ENCODE measurements around the gene CSNK1E. TPM values are rescaled to one million over a fixed set of nuclear protein-coding genes. Genes with fewer than 3 reads are reported as not detected.
A peak's percentile ranks its signal among the peaks of the same experiment; 100 is the strongest.

Gene CSNK1E
- total and polyA plus RNA-seq, 9 of the 15 experiments (the other 6 are each of a cell fraction or from before 2014, with no cell fraction given): 2.7 to 70.0 (median 41.3) TPM

DNA sequence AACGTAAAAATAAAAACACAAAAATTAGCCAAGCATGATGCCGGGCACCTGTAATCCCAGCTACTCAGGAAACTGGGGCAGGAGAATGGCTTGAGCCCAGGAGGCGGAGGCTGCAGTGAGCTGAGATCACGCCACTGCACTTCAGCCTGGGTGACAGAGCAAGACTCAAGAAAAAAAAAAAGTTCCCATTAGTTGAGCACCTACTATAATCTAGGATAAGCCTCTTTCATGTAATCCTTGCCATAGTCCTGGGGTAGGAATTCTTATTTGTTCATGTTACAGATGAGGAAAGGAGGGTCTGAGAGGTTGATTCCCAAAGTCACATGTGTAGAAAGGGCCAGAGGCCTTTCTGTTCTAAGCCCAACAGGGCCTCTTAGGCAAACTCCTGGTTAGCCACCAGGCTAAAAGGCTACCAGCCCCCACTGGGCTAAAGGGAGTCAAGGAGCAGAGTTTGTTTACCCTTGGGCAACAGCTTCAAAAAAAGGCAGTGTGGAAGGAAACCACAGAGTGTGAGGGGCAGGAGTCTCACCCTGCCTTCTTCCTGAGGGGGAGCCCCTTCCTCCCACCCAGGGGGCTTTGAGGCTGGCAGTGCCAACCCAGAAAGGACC lies 21.6 kb upstream of the CSNK1E start (continued):
- TF ChIP-seq, protein P1, sequence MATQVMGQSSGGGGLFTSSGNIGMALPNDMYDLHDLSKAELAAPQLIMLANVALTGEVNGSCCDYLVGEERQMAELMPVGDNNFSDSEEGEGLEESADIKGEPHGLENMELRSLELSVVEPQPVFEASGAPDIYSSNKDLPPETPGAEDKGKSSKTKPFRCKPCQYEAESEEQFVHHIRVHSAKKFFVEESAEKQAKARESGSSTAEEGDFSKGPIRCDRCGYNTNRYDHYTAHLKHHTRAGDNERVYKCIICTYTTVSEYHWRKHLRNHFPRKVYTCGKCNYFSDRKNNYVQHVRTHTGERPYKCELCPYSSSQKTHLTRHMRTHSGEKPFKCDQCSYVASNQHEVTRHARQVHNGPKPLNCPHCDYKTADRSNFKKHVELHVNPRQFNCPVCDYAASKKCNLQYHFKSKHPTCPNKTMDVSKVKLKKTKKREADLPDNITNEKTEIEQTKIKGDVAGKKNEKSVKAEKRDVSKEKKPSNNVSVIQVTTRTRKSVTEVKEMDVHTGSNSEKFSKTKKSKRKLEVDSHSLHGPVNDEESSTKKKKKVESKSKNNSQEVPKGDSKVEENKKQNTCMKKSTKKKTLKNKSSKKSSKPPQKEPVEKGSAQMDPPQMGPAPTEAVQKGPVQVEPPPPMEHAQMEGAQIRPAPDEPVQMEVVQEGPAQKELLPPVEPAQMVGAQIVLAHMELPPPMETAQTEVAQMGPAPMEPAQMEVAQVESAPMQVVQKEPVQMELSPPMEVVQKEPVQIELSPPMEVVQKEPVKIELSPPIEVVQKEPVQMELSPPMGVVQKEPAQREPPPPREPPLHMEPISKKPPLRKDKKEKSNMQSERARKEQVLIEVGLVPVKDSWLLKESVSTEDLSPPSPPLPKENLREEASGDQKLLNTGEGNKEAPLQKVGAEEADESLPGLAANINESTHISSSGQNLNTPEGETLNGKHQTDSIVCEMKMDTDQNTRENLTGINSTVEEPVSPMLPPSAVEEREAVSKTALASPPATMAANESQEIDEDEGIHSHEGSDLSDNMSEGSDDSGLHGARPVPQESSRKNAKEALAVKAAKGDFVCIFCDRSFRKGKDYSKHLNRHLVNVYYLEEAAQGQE (IDR thresholded peaks at IDR 0.05; ENCODE audit: borderline replicate concordance): no peak
- TF ChIP-seq, protein P1 (CRISPR knock-in tag; IDR thresholded peaks at IDR 0.05; ENCODE audit: low read depth): no peak

DNA sequence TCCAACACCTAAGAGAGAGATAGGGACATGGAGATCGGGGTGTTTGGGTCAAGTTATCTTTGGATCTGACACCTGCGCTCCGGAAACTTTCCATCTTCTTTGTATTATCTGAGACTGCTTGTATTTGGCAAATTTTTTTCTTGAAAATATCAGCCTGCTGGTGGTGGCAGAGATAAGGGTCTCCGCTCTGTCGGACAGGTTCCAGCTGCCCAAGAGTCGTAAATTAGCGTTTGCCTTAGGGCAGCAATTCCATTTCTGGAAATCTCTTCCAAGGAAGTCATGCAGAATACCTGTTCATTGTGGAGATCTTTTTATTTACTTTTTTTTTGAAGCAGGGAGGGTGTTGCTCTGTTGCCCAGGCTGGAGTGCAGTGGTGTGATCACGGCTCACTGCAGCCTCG lies 19.5 kb upstream of the CSNK1E start:
- Histone ChIP-seq H3K9ac (ENCODE audit: insufficient read depth in 1 of 2, low read depth in 2 of 2, low read length in 2 of 2) (no peak overlapping the region), H3K27me3 (ENCODE audit: control insufficient read depth in 2 of 2, insufficient read depth in 2 of 2, low read length in 2 of 2) (no peaks in the 10 kb centered on the region), H3K36me3 (ENCODE audit: control insufficient read depth, insufficient read depth, low read length) (no peaks in the 10 kb centered on the region), H3K4me3 (peak overlapping the region; percentile 45), H3K79me2 (ENCODE audit: control insufficient read depth, insufficient read depth, low read length) (no peaks in the 10 kb centered on the region), H4K20me1 (replicated peaks; ENCODE audit: control insufficient read depth, insufficient read depth, low read length) (no peaks in the 10 kb centered on the region), H3K9me3 (replicated peaks; ENCODE audit: control insufficient read depth, insufficient read depth, low read depth, low read length) (no peaks in the 10 kb centered on the region), H3K4me1 (replicated peaks in 1 of 2; ENCODE audit: control insufficient read depth in 2 of 2, insufficient read depth in 2 of 2, low read length in 2 of 2) (peaks cover 2 to 8% of the 10 kb centered on the region in 2 experiments; a peak in 3 of 5 replicates), H3K27ac (ENCODE audit: extremely low read depth, low read depth, low read length) (no peak overlapping the region), H3K9me1 (ENCODE audit: control insufficient read depth, insufficient read depth, low read length) (no peaks in the 10 kb centered on the region), H3K4me2 (ENCODE audit: insufficient read depth, low read length) (peak overlapping the region; percentile 63), H2AFZ (ENCODE audit: low read depth, low read length) (peak overlapping the region; percentile 79)
- DNase-seq (ENCODE audit: extremely low read depth in 1 of 4, low spot score in 3 of 4) (no peak), FAIRE-seq (no peak), ATAC-seq (no peak)
- intact Hi-C loops (cut with micrococcal nuclease) (no loop called here), in situ Hi-C loops (cut with MboI) (no loop called here)
- POLR2A ChIA-PET: no interaction called here
- CTCF ChIA-PET (ENCODE audit: low intra/inter-chr PET ratio): no interaction called here
- no TSS peak for BruUV-seq (replicated peaks)
- WGBS (ENCODE audit: insufficient coverage, low coverage, missing lambda C conversion rate): 19% methylated on average over 7 of the region's 9 CpGs
- TF ChIP-seq NFE2 (IDR thresholded peaks at IDR 0.05; ENCODE audit: low read depth) (no peak), NCOA1 (IDR thresholded peaks at IDR 0.05; ENCODE audit: low read depth) (no peak), ESRRB (CRISPR knock-in tag; IDR thresholded peaks at IDR 0.05; ENCODE audit: borderline replicate concordance) (no peak), EWSR1 (IDR thresholded peaks at IDR 0.05; ENCODE audit: borderline replicate concordance, low read depth, partially characterized antibody) (no peak), SMARCA4 (IDR thresholded peaks at IDR 0.05) (no peak), KLF1 (tag; IDR thresholded peaks at IDR 0.05) (no peak), KHSRP (IDR thresholded peaks at IDR 0.05) (no peak)
- TF ChIP-seq, protein P2, sequence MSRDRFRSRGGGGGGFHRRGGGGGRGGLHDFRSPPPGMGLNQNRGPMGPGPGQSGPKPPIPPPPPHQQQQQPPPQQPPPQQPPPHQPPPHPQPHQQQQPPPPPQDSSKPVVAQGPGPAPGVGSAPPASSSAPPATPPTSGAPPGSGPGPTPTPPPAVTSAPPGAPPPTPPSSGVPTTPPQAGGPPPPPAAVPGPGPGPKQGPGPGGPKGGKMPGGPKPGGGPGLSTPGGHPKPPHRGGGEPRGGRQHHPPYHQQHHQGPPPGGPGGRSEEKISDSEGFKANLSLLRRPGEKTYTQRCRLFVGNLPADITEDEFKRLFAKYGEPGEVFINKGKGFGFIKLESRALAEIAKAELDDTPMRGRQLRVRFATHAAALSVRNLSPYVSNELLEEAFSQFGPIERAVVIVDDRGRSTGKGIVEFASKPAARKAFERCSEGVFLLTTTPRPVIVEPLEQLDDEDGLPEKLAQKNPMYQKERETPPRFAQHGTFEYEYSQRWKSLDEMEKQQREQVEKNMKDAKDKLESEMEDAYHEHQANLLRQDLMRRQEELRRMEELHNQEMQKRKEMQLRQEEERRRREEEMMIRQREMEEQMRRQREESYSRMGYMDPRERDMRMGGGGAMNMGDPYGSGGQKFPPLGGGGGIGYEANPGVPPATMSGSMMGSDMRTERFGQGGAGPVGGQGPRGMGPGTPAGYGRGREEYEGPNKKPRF (IDR thresholded peaks at IDR 0.05; ENCODE audit: low read depth, low read length): no peak
